SKM-1 treated with dmso at 0.1 percent for 144 hours (cell line): ENCODE data around the gene SPRYD7.
"Not testable (repeated sequence)": the region's sequence is repeated elsewhere in the genome, so short reads cannot be mapped to it uniquely, and the experiment has no call there.

ENCODE experiments used
- DNase-seq: peaks from one replicate; lab custom pipeline; 2025; ENCODE audit not compliant: unreplicated experiment; lab: John Stamatoyannopoulos, UW

The SPRYD7 gene

DNA sequence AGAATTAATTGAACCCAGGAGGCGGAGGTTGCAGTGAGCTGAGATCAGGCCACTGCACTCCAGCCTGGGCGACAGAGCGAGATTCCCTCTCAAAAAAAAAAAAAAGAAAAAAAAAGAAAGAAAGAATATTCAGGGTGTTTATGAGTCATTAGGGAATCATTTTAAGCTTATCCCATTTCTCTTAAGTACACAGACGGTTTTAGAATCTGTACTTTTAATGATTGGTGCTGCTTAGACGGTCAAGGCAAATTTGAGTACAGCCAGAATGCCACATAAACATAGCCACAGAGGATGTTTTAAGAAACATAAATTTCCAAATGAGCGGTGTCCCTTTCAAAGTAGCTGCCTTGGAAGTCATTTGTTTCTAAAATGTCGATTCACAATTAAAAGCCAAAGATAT lies 2.6 kb downstream of the SPRYD7 start:
- no peak for DNase-seq

DNA sequence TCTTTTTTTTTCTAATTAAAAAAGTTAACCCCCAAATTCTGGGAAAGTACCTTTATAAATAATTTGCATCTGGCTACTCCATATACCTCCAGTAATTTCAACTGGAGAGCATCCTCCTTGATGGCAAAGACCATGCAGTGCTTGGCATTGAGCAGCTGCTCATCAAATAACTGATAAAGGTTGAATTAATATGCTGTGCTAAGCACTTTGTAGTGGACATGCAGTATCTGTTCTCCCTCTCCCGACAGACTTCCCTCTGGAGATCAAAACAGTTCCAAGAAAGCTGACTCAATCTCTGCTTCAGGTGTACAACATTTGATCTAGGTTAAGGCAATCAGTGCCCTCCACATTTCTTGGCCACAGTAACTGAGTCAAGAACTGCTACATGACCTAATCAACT lies 3.3 kb downstream of the SPRYD7 start:
- DNase-seq: no peak

DNA sequence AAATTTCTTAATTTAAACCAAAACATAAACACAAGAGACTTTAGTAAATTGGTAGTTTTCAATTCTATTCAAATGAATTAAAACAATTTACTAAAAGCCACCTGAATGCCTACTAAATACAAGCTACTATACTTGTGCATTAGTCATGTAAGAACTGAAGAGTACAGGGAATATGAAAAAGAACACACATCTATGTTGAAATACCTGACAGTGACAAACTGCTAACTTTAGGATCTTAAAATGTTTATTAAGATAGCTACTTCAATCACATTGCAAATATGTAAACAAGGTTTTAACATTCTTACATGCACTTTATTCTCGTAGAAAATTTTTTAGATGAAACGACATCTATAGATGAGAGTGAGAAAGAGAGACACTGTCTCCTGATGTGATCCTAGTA lies 4.1 kb downstream of the SPRYD7 start:
- DNase-seq: no peak

DNA sequence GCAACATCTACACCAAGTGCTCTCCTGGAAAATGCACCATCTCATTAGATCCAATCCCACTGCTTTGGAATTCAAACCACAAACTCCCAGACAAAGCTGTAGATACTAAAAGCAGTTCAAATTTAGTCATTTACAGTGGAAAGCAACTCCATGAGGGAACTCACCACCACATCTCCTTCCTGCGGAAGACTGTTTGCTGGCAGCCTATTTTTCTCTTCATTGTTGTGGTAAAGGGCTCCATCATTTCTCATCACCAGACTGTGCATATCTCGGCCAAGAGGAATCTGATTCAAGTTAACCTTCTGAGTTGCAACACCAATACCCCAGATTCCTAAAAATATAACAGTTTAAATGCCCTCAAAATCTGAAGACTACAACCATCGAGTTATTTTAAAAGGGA lies 8.4 kb downstream of the SPRYD7 start:
- no peak for DNase-seq

DNA sequence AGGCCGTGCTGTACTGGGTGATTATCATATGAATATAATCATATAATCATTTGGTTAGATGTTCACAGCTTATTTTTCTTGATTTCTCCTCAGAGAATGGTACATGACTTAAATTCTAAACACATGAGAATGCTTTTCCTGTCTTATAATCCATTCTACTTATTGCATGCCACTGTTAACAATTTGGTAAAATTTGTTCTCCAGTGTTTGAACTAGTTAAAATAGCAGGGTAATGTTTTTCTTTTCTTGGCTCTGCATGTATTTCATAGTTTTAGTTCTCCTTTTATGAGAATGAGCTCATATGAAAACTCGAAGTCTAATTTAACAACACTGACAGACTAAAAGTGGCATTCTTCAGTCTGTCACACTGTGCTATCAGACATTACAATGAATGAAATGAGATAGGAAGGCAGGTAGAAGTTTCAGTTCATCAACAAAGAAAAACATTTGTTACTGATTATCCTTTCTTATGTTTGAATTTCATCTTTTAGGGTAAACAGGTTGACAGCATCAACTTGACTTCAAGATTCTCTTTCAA lies 10.2 kb downstream of the SPRYD7 start:
- no peak for DNase-seq

DNA sequence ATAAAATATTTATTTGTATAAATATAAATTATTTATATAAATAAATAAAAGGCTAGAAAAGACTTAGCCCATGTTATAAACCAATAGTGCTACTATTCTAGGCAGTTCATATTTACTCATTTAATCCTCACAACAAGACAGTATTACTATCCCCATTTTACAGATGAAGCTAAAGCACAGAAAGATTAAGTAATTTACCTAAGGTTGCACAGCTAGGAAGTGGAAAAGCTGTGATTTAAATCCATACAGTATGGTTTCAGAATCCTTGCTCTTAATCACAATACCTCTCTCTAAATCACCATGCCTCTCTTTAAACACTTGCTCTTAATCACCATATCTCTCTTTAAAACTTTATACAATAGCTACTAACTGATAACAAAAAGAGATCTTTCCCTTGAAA lies 13.8 kb downstream of the SPRYD7 start:
- DNase-seq: no peak

DNA sequence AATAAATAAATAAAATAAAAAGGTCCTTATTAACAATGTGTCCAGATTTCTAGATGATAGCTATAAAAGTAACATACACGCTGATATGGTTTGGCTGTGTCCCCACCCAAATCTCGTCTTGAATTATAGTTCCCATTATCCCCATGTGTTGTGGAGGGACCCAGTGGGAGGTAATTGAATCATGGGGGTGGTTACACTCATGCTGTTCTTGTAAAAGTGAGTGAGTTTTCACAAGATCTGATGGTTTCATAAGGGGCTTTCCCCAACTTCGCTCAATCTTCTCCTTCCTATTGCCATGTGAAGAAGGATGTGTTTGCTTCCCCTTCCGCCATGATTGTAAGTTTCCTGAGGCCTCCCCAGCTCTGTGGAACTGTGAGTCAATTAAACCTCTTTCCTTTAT lies 15.2 kb downstream of the SPRYD7 start:
- DNase-seq: not testable (repeated sequence)

DNA sequence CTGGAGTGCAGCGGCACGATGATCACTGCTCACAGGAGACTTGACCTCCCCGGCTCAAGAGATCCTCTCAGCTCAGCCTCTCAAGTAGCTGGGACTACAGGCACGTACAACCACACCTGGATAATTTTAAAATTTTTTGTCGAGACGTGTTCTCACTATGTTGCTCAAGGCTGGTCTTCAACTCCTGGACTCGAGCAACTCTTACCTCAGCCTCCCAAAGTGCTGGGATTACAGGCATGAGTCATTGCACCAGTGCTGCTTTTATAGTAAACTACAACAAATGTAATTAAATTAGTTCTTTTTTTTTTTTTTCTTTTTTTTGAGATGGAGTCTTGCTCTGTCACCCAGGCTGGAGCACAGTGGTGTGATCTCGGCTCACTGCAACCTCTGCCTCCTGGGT lies 18.0 kb downstream of the SPRYD7 start:
- DNase-seq: not testable (repeated sequence)

DNA sequence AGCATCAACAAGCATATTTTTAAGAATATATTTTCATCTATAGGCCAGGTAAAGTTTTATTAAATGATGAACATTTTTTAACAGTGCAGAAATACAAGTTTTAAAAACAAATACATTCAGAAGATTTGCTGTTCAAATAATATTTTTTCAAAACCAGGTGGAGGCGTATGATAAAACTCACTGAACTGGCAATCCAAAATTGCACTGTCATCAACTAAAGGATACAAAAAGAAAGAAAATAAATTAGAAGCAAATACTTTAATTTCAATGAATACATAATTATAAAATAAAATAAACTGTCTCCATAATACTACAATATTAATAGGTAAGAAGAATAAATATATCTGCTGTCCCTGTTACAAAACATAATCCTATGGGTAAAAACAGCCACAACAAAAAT lies 21.2 kb downstream of the SPRYD7 start:
- no peak for DNase-seq

DNA sequence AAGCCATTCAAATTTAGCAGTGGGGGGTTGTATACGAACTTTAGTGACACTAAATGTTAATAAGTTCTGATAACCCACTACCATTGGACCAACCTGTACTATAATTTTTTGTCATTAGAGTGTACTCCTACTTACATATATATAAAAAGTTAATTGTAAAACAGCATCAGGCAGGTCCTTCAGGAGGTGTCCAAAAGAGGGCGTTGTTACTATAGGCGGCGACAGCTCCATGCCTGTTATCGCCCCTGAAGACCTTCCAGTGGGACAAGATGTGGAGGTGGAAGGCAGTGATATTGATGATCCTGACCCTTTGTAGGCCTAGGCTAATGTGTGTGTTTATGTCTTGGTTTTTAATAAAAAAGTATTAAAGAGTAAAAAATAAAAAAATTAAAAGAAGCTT lies 27.5 kb downstream of the SPRYD7 start:
- no peak for DNase-seq

DNA sequence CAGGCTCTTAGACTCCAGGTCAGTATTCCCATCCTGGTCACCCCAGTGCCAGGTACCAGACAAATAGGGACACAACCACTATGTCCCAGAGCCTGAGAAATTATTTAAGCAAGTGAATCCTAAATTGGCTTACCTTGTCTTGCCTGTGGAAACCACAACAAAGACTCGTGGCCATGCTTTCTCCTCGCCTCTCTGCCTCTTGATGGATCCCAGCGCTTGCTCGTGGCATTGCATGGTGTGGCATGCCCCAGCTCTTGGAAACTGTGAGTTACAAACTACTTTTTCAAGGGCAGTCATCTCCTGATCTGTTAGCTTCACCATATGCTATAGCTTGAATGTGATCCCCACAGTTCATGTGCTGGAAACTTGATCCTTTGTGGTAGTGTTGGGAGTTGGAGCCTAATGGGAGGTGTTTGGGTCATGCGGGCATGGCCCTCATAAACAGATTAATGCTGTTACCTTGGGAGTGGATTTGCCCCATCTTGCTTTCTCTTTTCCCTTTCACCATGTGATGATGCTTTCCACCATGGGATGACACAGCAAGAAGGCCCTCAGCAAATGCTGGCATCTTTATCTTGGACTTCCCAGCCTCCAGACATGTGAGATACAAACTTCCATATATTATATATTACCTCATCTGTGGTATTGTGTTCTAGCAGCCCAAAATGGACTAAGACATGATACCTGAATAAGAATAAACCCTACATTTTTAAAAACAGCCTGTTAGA lies 31.2 kb downstream of the SPRYD7 start:
- no peak for DNase-seq

DNA sequence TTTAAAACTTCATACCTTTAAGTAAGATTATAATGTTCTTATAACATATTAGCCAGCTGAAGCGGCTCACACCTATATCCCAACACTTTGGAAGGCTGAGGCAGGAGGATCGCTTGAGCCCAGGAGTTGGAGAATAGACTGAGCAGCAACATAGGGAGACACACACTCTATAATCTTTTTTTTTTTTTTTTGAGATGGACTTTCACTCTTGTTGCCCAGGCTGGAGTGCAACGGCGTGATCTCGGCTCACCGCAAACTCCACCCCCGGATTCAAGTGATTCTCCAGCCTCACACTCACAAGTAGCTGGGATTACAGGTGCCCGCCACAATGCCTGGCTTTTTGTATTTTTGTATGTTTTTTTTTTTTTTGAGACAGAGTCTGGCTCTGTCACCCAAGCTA lies 37.3 kb downstream of the SPRYD7 start:
- DNase-seq: no peak

DNA sequence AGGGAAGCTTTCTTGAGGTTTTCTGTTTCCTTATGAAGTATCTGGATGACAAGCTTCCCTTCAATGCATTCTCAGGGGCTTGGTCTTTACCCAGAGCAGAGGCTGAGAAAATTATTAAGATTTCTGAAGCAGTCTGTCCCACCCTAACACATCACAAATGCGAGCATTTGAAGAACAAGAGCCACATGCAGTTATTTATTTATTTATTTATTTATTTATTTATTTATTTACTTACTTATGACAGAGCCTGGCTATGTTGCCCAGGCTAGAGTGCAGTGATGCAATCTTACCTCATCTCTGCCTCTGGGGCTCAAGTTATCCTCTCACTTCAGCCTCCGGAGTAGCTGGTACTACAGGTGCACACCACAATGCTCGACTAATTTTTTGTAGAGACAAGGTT lies 38.4 kb downstream of the SPRYD7 start:
- no peak for DNase-seq

DNA sequence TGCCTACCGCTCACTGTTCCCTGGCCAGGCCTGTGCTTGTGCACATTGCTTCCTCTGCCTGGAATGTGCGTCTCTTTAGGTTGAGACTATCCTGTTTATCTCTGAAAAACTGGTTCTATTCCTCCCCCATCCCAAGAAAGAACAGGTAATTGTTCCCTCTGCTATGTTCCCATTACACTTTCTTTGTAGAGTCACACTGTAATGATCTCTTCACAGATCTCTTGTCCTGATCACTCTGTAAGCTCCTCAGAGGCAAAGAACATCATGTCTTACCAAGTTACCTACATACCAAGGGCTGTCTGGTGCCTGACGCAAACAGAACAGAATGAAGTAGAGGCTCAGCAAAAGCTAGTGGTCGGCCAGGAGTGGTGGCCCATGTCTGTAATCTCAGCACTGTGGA lies 40.3 kb downstream of the SPRYD7 start:
- DNase-seq: no peak

DNA sequence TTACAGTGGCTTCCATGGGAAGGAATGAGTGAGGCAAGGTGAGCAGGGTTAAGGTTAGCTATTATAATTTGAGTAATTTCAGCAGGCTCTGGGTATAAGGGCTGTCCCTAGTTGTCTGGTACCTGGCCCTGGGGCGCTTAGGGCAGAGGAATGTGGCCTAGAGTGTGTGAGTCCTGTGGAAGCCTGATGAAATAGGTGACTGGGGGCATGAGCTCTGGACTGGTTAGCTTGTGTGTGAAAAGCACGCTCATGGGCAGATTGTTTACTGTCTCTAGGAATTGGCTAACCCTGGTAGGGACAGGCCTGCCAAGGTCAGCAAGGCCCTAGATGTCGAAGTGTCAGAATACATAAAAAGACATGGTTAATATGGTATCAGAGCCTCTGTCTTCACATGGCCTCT lies 42.5 kb downstream of the SPRYD7 start:
- DNase-seq: no peak

DNA sequence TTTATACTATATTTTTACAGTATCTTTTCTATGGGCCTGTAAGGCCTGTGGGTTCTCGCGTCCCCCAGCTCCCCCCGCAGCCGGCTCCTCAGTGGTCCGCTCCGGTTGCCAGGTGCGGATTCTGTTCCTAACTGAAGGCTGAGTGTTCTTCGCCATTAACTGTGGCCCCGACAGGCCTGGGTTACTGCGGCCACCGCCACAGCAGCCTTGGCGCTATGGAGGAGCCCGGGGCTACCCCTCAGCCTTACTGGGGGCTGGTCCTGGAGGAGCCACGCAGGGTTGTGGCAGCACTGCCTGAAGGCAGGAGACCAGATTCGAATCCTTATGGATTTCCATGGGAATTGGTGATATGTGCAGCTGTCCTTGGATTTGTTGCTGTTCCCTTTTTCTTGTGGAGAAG lies 45.8 kb downstream of the SPRYD7 start:
- no peak for DNase-seq

DNA sequence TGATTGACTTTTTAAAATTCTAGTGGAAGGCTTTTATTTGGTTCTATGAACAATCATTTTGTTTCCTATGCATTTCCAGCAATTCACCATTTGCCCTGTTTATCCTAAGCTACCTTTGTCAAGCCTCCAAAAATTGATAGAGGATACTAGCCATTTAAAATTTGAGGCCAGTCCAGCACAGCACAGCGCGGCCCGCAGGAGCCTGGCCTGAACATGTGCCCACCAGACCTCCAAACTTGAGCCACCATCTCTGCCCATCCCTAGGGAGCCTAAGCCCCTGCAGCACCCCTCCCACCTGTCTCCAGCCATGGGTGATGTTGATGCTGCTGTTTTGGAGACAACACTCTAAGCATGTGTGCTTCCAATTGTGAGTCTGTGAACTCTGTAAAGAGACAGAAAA lies 57.5 kb downstream of the SPRYD7 start:
- DNase-seq: no peak

DNA sequence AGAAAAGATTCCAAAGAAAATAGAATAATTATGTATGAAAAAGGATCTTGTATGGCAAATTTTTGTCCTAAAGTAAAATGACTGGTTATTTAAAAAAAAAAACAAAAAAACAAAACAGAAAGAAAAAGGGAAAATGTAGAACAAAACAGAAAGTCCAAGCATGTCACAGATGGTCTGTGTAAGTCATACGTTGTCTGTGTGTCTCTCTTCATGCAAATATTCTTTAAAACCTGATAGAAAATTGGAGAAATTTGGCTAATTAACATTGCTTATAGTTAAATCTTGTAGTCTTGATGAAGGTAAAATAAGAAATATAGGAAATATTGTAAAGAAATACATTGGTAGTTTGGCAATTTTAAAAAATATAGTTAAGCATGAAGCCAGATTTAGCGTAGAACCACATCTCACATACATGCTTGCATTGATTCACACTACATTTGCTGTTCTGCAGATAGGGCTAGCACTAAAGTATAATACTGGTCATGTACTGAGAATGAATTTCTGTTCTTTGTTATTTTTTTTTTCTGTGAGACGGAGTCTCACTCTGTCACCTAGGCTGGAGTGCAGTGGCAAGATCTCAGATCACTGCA lies 58.4 kb downstream of the SPRYD7 start:
- no peak for DNase-seq

DNA sequence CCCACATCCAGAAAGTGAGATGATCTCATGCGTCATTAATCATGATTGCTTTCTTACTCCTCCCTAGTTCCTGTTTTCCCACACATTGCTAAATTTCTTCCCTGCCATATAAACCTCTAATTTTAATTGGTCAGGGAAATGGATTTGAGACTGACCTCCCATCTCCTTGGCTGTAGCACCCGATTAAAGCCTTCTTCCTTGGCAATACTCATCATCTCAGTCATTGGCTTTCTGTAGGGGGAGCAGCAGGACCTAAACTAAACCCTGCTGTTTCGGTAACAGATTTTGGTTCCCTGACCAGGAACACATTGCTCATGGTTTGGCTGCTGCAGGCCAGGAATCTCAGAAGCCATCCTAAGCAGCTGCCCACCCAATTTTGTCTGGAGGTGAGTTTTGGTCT lies 61.7 kb downstream of the SPRYD7 start:
- DNase-seq: no peak

DNA sequence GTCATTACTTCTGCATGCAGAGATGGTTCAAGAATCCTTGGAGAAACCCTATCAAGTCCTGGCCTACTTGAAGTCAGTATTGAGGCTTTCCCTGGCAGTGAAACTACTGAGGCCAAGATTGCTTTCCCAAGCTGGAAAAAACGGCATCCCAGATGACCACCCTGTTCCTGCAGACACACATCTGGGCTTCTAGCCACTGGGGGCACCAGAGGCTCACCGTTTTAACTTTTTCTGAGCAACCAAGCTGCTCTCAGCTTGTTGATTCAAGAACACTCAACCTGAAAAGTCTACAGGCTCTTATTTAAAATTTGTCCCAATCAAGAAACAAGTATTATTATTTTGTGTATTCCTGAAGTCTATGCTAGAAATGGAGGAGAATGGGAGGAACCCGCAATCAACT lies 66.6 kb downstream of the SPRYD7 start:
- DNase-seq: no peak

DNA sequence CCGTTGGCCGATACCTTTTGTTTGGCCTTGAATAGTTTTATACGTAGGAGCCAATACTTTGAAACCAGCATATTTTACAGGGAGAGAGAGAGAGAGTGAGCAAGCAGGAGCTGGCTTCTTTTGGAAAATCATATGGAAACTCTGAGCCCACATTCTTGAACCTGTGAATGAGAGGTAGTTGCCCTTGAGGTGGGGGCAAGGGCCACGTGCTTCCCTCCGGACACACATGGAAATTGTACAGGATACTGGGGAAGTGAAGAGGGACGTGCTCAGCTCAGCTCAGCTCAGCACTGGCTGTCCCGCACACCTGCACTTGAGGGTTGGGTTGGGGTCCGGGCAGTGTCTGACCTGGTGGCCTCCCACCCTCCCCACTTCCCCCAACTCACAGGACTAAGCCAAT lies 68.3 kb downstream of the SPRYD7 start:
- no peak for DNase-seq

DNA sequence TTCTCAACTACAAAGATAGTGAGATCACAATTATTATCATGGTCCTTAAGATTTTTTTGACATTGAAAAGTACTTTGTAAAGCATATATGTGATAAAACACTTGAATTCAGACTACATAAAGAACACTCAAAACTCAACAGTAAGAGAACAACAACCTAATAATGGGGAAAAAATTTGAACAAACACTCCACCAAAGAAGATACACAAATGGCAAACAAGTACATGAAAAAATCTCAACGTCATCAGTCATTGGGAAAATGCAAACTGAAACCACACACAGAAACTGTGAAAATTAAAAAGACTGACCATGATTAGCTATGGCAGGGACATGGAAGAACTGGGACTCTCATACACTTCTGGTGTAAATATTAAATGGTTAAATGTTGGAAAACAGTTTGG lies 70.9 kb downstream of the SPRYD7 start:
- DNase-seq: no peak

DNA sequence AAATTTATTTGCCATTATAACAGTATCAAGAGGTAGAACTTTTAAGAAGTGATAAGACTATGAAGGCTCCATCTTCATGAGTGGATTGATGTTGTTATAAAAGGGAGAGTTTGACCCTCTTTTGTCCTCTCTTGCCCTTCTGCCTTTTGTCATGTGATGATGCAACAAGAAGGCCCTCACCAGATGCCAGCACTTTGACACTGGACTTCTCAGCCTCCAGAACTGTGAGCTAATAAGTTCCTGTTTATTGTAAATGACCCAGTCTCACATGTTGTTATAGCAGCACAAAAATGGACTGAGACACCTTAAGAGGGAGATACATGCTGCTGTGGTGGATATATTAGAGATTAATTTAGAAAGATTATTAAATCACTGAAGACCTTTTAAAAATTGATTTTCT lies 71.6 kb downstream of the SPRYD7 start:
- DNase-seq: no peak
